NCI-H446 (cell line): ENCODE data around the gene ARL8B.
A peak's percentile ranks its signal among the peaks of the same experiment; 100 is the strongest.
"Not testable (repeated sequence)": the region's sequence is repeated elsewhere in the genome, so short reads cannot be mapped to it uniquely, and the experiment has no call there.

Experiments used
- DNase-seq, 2 experiments: peaks; one replicate each; lab custom pipeline; 2025; lab: John Stamatoyannopoulos, UW

ARL8B gene

DNA sequence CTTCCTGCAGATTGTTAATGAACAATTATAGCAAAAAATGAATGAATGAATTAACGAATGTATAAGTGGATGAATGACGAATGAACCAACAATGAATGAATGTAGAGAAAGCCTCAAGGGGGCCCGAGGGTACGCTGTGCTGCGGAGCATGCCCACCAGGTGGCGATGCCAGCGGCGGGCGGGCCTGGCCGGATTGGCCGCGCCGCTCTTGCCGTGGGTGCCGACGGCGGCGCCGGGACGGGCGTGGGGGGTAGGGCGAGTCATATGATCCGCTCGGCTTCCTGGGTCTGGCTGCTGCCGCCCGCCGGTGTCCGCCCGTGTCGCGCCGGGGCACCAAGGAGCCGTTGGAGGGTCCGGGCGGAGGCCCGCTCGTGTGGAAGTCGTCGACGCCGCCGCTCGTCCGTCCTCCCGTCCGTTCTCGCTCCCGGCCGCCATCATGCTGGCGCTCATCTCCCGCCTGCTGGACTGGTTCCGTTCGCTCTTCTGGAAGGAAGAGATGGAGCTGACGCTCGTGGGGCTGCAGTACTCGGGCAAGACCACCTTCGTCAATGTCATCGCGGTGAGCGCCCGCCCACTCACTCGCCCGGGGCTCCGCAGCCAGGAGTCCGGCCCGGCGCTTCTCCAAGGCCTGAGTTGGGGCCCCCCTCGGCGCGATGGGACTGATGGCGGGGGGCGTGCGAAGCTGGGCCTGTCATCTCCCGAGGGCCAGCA, at the start of gene ARL8B:
TSS of gene ARL8B (plus strand) at position 263 of the 711 bp plus-strand sequence. CDS start at position 437, 174 bp downstream.
- peak in 1 of 2 experiments; percentile 74 for DNase-seq

DNA sequence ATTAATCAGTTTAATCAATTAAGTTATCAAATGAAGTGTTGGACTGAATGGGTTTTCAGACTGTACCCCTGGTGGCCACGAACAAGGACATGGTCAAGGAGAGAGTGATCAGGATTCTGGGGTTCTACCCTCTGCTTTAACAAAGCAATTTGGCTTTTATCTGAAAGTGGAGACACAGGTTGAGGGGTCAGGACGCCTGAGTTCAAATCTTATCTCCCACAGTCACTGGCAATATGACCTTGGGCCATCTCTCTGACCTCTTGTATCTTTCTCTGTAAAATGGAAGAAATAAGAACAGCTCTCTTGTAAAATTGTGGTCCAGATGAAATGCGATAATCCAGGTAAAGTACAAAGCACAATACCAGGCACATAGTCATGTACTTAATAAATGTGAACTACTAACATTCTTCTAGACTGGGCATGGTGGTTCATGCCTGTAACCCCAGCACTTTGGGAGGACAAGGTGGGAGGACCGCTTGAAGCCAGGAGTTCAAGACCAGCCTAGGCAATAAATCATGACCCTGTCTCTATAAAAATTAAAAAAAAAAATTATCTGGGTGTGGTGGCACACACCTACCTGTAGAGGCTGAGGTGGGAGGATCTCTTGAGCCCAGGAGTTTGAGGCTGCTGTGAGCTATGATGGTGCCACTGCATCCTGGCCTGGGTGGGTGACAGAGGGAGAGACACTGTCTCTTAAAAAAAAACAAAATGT, 48.6 kb upstream of the ARL8B start:
- DNase-seq = no peak

- DNase-seq = no peak
Measured at GRCh38 chr3:5078151-5078550, 43.9 kb upstream of the ARL8B start.

- no peak for DNase-seq
Measured at GRCh38 chr3:5079761-5080160, 42.3 kb upstream of the ARL8B start.

DNA sequence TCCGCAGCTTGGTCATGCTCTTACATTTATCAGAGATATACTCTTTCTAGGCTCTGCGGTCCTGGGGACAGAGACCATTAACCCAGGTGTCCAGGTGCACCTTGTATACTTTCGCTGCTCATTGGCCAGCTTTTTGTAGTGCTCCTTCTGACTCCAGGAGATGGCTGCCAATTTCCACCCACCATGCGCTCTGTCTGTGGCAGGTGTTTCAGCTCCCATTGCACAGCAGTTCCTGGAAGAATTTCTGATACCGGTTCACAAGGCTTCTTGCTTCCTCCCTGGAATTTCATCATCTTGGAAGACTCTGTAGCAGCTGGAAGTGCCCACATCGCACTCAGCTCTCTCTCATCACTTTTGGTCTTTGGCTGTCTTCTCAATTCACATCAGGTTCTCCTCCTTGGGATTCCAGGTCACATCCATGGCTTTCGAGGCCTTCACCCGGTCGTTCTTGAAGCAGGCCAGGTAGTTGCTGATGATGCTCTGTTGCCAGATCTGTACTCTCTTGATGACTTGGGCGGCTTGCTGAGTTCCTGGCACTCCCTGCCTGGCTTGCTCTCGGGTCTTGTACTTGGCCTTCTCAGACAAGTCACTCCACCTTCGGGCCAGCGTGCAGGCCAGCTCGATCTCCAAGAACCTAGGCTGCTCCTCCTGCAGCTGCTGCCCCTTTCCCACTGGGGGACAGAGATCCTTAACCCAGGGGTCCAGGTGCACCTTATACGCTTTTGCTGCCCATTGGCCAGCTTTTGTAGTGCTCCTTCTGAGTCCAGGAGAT, 41.1 kb upstream of the ARL8B start:
- DNase-seq = no peak

DNA sequence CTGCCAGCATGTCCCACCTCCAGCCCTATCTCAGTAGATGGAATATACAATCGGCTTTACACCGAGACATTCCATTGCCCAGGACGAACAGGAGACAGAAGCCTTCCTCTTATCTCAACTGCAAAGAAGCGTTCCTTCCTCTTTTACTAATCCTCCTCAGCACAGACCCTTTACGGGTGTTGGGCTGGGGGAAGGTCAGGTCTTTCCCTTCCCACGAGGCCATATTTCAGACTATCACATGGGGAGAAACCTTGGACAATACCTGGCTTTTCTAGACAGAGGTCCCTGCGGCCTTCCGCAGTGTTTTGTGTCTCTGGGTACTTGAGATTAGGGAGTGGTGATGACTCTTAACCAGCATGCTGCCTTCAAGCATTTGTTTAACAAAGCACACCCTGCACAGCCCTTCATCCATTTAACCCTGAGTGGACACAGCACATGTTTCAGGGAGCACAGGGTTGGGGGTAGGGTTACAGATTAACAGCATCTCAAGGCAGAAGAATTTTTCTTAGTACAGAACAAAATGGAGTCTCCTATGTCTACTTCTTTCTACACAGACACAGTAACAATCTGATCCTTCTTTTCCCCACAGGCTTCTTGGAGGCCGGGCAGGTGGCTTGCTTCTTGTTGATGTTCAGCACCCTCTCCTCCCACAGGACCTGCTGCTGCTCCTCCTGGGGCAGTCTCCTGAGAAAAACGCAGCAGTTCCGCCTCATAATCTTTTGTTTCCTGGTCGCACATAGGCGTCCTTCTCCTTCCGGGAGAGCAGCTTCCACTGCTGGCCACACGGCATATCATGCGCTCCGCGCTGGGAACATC, 39.9 kb upstream of the ARL8B start:
- DNase-seq = not testable (repeated sequence)

DNA sequence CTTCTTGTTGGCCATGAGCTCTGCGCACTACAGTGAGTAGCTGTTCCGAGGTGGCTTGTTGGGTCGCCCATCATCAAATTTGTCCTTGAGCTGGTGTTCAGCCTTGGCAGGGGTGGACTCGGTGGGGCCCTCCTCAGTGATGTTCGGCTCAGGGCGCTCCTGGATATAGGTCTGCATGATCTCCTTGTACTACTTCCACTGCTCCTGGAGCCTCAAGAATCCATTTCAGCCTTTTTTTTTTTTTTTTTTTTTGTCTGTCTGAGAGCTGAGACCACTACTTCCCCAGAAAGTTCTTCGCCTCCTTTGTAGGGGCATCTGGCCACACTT, 39.3 kb upstream of the ARL8B start:
- no peak for DNase-seq

- DNase-seq = no peak
Measured at GRCh38 chr3:5084224-5084623, 37.9 kb upstream of the ARL8B start.

GRCh38 chr3:5086708-5087107, 35.4 kb upstream of the ARL8B start:
- DNase-seq = no peak

- DNase-seq = no peak
Measured at GRCh38 chr3:5087209-5087608, 34.9 kb upstream of the ARL8B start.

DNA sequence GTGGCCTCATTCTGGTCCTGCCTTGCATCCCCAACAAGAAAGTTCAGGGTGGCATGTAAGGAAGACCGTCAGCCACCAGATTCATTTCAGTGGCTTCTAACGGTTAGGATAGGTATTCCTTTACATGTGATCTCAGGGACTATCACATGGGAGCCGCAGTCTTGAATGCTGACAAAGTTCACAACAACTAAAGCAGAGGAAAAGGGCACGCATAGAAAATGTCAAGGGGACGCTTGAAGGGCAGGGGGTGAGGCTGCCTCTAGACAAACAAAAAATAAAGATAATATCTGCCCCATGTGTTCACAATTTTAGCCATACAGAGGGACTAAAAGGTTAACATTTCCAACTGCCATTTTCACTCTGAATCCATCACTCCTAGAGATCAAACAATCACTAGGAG, 31.9 kb upstream of the ARL8B start:
- no peak for DNase-seq

- no peak for DNase-seq
Measured at GRCh38 chr3:5092018-5092417, 30.1 kb upstream of the ARL8B start.

DNA sequence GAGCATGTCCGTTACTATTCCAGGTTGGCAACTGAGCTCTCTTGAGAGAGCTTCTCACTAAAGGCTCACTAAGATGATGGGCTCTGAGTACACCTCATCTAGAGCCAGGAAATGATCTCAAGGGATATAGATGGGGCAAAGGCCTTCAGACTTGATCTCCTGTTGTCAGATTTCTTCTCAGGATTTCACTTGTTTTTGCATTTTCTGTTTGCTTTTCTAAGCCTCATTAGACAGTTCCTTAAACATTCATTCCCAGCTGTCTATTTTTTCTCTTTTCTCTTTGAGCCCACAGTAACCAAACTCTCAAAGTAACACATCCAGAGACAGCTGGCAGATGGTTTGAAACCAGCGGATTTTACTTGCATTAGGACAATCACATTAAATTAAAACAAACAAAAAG, 28.4 kb upstream of the ARL8B start:
- DNase-seq = peak in 1 of 2 experiments; percentile 36

- DNase-seq = peak in 1 of 2 experiments; percentile 53
Measured at GRCh38 chr3:5095886-5096285, 26.2 kb upstream of the ARL8B start.

- DNase-seq = no peak
Measured at GRCh38 chr3:5096336-5097008, 25.6 kb upstream of the ARL8B start.

GRCh38 chr3:5098346-5098745, 23.7 kb upstream of the ARL8B start:
- no peak for DNase-seq

DNA sequence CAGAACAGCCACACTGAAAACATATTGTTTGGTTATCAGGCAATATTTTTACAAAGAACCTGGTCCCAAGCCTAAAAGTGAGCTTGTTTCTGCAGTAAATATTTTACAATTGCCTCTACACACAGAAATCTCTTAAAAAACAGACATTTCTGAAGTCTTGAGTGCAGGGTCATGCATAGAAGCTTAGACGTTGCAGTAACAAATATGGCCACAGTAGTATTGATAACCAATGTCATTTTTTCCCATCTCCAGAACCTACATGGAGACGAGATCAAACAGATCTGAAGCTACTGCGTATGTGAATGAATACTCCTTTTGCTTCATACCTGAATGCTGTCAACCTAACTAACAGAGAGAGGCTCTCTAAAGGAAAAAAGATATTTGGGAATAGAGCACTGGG, 19.6 kb upstream of the ARL8B start:
- DNase-seq = no peak

DNA sequence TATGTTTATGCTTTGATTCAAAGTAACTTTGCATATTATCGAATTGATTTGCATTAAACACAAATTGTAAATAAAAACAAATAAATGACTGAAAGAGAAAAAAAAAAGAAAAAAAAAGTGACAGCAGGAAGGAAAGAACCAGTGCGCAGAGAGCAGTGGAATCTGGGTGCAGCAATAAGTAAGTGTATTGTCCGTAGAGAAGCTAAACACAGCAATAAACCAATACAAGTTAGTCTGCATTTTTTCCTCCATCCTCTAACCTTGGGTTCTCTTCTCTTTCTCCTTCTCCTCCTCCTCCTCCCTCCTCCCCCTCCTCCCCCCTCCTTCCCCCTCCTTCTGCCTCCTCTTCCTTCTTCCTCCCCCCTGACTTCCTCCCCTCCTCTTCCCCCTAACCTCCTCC, 18.3 kb upstream of the ARL8B start:
- DNase-seq = no peak

DNA sequence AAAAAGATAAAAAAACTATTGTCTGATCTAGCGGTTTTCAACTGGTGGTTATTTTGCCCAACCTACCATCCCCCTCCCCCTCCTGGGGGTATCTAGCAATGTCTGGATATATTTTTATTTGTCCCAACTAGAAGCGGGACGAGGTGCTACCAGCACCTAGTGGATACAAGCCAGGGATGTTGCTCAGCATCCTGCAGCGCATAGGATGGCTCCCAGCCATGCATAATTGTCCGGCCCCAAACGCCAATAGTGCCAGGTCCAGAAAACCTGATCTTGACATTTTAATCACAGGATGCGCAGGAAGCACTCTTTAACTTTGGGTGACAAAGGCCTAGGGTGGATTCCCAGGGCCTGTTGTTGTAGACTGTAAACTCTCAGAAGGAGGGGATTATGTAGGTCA, 17.0 kb upstream of the ARL8B start:
- no peak for DNase-seq

- DNase-seq = not testable (repeated sequence)
Measured at GRCh38 chr3:5106371-5106770, 15.7 kb upstream of the ARL8B start.

GRCh38 chr3:5106933-5107334, 15.2 kb upstream of the ARL8B start:
- not testable (repeated sequence) for DNase-seq

DNA sequence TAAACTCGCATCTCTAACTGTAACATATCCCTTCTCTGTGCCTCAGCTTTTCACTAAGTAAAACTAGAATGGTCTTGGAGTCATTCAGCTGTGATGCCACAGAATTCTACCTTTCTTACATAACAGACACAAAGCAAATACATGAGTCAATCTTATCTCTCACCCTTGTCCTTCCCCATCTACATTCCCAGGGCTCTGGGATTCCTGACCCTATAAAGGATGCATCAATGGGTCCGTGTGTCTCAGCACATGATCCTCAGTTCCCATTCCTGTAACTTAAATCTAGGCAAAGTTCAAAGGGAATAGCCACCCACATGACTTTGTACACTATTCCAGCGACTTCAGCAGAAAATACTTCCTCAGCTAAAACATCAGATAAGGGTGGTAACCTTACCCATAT, 11.8 kb upstream of the ARL8B start:
- DNase-seq = no peak
